HepG2 (cell line): ENCODE data around the gene MTA1.

Experiments
- CTCF ChIP-seq: sonication (generic); formaldehyde crosslinking; IDR thresholded peaks from 2 replicates; pipeline ENCODE4 v1.5.0; 2020; ENCODE audit warnings: mild to moderate bottlenecking, missing genetic modification reagents, moderate library complexity
- RAD21 ChIP-seq: fragments of 450-650 bp; formaldehyde crosslinking; IDR thresholded peaks from 2 replicates; pipeline ENCODE4 v1.5.0; 2020; ENCODE audit warnings: mild to moderate bottlenecking

GRCh38 chr14:105436402-105436801 lies 16.8 kb downstream of the MTA1 start:
- TF ChIP-seq CTCF (CRISPR knock-in tag) (no peak), RAD21 (CRISPR knock-in tag) (no peak)
